Activated naive CD4-positive, alpha-beta T cell treated with Interleukin-2 at 50 U/mL for 16 hours (primary cell): ENCODE measurements around the gene ALLC.

Source experiments
- DNase-seq: peaks from one replicate; pipeline ENCODE4 v3.0.0-alpha.2; 2020

Gene ALLC

GRCh38 chr2:3656762-3657721 is 958 bp upstream of the ALLC start:
- DNase-seq = no peak

DNA sequence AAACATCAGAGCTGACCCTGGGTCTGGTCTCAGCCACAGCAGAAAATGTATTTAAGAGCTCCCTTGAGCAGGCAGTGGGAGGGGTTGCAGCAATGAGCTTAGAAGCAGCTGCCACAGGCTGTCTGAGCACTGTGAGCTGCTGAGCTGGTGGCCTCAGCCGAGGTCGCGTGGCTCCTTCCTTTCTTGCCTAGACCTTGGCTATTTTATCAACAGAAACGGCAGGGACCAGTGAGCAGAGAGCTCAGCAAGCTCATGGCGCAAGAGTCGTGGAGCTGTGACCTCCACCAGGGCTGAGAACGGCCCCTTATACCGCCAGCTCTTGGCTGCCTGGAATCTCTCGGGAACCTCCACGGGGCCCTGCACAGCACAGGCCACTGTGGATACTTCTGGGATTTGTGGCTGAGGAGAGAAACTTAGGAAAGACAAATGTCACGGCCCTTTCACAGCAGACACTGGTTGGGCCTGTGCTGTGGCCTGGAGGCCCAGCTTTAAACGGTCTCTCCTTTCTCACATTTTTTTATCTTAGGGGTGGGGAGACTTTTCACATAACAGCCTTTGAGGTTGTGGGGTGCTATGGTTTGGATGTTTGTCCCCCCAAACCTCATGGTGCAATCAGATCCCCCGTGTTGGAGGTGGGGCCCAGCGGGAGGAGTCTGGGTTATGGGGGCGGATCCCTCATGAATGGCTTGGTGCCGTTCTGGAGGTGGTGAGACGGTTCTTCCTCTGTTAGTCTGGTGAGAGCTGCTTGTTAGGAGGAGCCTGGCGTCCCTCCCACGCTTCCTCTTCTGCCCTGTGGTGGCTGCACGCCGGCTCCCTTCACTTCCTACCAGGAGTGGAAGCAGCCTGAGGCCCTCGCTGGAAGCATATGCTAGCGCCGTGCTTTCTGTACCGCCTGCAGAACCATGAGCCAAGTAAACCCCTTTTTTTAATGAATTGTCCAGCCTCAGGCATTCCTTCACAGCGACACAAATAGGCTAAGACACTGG is 1.7 kb downstream of the ALLC start:
- no peak for DNase-seq

DNA sequence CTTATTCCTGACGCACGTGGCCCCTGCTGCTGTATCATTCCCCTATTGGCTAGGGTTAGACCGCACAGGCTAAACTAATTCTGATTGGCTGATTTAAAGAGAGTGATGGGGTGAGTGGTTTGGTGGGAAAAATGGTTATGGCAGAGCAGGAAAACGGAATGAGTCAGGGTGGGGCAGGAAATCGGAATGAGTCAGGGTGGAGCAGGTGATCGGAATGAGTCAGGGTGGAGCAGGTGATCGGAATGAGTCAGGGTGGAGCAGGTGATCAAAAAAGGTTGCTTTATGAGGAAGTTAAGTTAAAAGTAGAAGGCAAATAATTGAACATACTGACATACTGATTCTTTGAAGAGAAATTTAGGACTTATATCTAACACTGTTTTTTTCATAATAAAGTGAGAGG is 2.6 kb downstream of the ALLC start:
- DNase-seq = peak; percentile 38

DNA sequence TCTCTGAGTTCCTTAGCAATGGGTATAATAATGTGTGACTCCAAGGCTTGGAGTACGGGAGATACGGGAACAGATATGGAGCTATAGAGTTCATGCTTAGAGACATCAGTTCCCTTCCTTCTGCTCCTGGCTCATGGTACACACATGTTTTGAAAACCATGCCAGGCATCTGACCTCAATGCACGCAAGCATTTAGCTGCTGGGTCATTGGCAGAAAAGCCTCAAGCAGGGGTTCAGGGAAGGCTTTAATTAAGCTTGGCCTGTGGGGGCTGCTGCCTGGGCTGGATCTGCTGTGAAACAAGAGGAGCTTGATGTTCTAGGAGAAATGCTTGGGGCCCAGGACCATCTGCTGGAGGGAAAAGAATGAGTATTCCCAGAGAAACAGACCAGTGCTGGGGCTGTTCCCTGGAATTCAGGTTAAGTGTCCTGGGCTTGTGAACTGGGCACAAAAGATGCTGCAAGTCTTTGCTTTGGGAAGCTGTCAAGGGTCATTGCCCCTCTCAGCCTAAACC is 3.2 kb downstream of the ALLC start:
- no peak for DNase-seq

DNA sequence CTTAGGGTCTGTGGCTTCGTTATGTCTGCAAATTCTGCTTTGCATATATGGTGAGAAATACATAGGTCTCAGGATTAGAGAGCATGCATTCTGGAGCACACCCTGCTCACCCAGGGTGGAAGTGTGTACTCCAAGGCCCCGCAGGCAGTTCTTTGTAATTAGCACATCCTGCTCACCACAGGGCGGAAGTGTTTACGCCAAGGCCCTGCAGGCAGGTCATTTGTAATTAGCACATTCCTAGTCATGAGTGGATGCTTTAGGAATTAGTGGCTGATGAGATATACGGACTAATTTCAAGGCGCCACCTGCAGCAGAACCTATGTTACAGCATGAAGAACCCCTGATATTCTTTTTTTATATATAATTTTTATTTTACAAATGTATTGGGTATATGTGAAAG is 4.2 kb downstream of the ALLC start:
- no peak for DNase-seq

- no peak for DNase-seq
These were observed 6.1 kb downstream of the ALLC start for GRCh38 chr2:3664118-3664517.

DNA sequence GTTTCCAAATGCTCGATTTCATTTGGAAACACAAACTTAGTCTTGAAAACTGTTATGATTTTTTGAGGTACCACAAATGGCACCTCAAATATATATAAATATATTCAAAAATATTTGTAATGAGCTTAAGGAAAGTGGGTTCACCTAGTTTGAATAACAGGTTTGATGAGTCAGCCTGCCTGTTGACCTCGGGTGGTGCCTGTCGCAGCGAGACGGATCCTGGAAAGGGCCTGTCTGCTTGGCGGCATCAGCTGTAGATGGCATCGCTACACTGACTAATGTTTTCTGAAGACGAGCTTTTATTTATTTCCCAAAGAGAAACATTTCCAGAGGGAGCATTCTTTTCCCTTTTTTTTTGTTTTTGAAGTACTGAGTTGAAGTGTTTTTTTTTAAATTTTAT is 6.9 kb downstream of the ALLC start:
- no peak for DNase-seq

GRCh38 chr2:3665886-3666612 is 8.0 kb downstream of the ALLC start:
- no peak for DNase-seq

DNA sequence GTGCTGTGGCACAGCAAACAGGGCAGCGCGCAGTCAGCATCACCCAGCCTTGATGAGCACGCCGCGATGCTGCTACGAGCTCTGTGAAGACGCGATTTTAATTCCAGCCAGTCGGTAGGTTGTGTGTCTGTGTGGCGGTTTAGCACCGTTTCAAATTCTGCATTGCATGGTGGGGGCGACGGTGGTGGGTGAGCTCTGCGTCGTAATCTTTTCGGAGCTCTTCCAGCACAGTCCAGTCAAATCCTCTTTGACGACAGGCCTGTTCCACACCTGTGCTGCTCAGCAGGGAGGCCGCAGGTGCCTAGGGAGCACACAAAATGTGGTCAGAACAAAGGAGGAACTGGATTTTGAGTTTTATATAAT is 8.6 kb downstream of the ALLC start:
- DNase-seq = no peak

DNA sequence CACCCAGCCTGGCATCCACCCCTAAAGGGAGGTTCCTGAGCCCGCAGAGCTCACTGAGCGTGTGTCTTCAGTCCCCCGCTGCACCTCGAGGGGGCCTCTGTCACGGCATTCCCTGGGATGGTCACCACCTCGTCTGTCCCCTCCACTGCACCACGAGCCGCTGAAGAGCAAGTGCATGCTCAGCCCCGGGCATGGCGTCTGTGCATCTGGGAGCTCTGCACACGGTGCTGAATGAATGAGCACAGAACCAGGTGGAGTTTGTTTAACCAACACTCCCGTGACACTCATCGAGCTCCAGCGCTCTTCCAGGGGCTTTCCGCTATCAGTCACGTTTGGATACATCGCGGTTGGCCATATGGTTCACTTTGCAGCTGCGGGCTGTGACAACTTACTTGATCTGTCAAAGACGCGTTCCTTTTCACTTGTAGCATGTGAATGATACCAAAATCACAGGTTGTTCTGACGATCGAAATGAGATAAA is 9.2 kb downstream of the ALLC start:
- no peak for DNase-seq

GRCh38 chr2:3669656-3670055 is 11.7 kb downstream of the ALLC start:
- no peak for DNase-seq

DNA sequence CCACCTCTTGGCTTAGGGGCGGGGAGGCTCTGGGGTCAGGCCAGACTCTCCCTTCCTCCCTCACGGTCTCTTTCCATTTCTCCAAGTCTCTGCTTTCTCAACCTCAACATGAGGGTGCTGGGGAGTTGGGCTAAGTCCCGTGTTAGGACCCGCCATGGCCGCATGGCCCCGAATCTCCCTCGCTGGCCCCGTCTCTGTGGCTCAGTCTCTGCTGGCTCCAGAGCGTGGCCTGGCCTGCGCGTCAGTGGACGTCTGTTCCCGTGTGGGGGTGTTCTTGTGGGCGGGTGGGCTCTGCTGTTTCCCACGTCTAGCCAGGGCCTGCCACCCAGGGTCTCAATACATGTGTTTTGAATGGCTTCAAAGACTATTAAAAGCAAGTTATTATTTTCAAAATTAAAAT is 12.4 kb downstream of the ALLC start:
- no peak for DNase-seq

DNA sequence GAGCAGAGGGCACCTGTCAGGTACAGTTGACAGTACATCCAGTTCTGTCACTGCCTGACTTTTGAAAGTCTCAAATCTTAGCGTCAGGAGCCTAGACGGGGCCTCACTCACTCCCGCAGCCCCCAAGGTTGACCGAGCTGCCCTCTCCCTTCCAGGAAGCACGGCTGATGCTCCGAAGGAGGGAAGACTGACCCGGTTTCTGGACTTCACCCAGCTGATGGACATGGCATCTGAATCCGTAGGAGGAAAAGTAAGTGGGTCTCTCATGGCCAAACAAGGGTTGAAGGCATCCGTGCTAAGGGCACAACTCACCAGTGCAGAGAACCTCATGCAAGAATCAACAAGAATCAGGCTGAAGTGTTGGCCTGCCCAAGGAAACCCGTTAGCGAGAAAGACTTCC is 12.9 kb downstream of the ALLC start:
- no peak for DNase-seq

- no peak for DNase-seq
These were observed 15.1 kb downstream of the ALLC start for GRCh38 chr2:3672861-3673678.

- DNase-seq = no peak
These were observed 16.3 kb downstream of the ALLC start for GRCh38 chr2:3674066-3674845.

GRCh38 chr2:3675687-3676086 is 17.7 kb downstream of the ALLC start:
- no peak for DNase-seq

DNA sequence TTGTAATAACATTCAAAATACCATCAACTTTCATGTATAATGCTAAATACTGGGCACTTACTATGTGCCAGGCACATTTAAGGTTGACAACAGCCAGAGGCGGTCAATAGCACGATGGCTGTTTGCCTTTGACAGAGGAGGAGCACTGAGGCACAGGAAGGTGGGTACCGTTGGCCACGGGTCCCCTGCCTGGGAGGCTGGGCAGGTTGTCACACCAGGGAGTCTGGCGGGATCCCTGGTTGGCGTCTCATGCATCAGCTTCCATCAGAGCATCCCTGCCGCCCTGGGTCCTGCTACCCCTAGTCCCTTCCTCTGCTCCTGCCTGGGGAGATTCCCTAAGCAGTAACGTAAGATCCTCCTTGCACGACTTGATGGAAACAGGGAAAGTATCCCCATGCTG is 19.4 kb downstream of the ALLC start:
- DNase-seq = no peak

GRCh38 chr2:3678212-3678611 is 20.2 kb downstream of the ALLC start:
- no peak for DNase-seq

DNA sequence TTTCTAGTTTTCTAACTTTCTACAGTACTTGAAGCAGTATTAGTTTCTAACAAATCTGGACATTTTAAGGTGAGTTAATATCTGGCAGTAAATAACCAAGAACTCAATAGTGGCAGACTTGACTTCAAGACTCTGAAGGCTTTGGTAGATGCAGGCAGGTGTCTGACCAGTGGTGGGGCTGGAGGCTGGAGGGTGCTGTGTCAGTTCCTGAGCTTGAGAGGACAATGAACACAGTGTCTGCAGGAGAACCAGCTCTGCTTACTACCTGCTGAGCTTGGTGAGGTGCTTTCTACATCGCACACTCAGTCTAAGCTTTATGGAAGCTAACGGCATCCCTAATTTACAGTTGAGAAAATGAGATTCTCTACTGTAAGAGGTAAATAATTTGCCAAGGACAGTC is 21.2 kb downstream of the ALLC start:
- no peak for DNase-seq

DNA sequence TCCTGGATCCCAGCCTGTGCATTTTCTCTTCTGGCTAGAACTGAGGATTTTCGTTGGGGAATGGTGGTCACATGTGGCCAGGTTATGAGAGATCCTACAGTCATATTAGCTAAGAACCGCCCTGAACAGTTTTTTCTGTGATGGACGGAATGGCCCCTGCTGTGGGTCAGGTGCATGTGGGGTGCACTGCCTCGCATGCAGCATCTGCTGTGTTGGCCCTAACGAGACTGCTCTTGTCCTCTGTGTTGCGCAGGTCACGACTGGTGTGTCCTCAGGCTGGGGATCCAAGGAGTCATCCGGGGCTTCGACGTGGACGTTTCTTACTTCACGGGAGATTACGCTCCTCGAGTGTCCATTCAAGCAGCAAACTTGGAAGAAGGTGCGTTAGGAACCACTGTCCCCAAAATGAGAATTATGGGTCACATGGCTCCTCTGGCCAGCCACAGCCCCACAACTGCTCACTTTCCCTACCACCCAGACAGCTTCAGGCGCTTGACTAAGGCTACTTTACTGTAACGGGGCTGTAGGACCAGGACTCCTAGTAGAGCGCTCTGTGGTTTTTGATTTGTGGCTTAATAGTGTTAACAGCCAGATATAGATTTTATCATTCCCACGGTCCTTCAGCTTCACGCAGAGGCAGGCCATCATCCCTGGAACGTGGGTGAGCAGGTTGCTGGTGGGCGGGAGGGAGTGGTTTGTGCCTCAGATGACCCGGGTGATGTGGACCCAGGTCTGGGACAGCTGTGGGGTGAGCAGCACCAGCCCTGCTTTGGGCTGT is 21.8 kb downstream of the ALLC start:
- no peak for DNase-seq
